ENCODE results near the gene TUBA4B. TPM values are rescaled to one million over a fixed set of nuclear protein-coding genes. Genes with fewer than 3 reads are reported as not detected.
A peak's percentile ranks its signal among the peaks of the same experiment; 100 is the strongest.

The TUBA4B gene
- total RNA-seq, 3 donors from 2014 or later: not detected

DNA sequence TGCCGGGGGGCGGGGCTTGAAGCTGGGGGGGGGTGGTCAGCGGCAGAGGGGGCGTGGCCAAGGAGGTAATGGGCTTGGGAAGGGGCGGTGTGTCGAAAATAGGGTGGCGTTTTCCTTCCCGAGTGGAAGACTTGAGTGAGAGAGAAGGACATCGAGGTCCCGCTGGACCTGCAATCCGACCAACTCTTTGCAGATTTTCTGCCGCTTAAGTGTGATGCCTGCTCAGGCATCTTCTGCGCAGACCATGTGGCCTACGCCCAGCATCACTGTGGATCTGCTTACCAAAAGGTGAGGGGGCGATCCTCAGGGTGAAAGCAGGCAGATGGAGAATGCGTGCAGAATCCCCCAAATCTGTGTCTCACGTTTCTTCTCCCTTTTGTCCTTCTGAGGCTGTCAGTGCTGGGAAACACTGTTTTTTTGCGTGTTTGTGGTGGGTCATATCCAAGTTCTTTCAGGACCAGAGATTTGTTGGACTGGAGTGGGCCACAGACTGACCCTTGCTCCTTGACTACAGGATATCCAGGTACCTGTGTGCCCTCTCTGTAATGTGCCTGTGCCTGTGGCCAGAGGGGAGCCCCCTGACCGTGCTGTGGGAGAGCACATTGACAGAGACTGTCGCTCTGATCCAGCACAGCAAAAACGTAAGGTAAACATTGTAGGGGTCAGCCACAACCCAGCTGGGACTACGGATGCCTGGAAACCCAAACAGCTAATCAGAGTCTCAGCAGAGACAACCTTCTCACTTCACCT lies 45.7 kb upstream of the TUBA4B start:
- intact Hi-C loops (cut with DNase I, micrococcal nuclease): no loop called here
- peaks cover 14% of the 10 kb centered on the region for H3K4me1 ChIP-seq (ENCODE audit: low read depth)
- TF ChIP-seq, protein P1, sequence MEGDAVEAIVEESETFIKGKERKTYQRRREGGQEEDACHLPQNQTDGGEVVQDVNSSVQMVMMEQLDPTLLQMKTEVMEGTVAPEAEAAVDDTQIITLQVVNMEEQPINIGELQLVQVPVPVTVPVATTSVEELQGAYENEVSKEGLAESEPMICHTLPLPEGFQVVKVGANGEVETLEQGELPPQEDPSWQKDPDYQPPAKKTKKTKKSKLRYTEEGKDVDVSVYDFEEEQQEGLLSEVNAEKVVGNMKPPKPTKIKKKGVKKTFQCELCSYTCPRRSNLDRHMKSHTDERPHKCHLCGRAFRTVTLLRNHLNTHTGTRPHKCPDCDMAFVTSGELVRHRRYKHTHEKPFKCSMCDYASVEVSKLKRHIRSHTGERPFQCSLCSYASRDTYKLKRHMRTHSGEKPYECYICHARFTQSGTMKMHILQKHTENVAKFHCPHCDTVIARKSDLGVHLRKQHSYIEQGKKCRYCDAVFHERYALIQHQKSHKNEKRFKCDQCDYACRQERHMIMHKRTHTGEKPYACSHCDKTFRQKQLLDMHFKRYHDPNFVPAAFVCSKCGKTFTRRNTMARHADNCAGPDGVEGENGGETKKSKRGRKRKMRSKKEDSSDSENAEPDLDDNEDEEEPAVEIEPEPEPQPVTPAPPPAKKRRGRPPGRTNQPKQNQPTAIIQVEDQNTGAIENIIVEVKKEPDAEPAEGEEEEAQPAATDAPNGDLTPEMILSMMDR (IDR thresholded peaks at IDR 0.05): no peak
- ATAC-seq: no peak
- no peaks in the 10 kb centered on the region for H3K36me3 ChIP-seq (ENCODE audit: low read depth)
- peak overlapping the region; percentile 44 for H3K4me3 ChIP-seq
- no peak for DNase-seq
- no peaks in the 10 kb centered on the region for H3K9me3 ChIP-seq

DNA sequence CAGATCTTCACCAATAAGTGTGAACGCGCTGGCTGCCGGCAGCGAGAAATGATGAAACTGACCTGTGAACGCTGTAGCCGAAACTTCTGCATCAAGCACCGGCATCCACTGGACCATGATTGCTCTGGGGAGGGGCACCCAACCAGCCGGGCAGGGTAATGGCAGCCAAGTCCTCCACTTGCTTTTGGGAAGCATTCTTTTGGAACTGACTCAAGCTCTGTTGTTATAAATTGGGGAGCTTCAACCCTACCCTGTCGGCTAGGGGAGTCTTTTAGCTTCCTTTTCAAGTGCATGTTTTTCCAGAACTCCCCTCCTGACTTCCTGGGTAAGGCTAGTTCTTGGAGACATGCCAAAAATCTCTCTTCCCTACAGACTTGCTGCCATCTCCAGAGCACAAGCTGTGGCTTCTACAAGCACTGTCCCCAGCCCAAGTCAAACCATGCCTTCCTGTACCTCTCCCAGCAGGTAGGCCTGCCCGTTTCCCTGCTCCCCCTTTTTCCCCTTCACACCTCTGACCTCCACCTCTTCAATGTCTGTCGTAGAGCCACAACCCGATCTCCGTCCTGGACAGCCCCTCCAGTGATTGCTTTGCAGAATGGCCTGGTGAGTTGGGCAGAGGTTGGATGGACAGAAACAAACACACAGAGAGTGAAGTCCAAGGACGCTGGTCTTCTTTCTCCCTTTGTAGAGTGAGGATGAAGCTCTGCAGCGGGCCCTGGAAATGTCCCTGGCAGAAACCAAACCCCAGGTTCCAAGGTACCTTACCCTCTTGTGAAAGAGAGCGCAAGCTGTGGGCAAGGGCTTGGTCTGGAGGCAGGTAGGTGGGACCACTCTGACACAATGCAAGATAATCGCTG lies 44.9 kb upstream of the TUBA4B start:
- Histone ChIP-seq H3K4me1 (ENCODE audit: low read depth) (peaks cover 14% of the 10 kb centered on the region), H3K4me3 (no peak overlapping the region), H3K36me3 (ENCODE audit: low read depth) (no peaks in the 10 kb centered on the region), H3K9me3 (no peaks in the 10 kb centered on the region)
- no peak for ATAC-seq
- TF ChIP-seq, protein P1 (IDR thresholded peaks at IDR 0.05): no peak
- intact Hi-C loops (cut with DNase I, micrococcal nuclease): no loop called here
- DNase-seq: no peak

DNA sequence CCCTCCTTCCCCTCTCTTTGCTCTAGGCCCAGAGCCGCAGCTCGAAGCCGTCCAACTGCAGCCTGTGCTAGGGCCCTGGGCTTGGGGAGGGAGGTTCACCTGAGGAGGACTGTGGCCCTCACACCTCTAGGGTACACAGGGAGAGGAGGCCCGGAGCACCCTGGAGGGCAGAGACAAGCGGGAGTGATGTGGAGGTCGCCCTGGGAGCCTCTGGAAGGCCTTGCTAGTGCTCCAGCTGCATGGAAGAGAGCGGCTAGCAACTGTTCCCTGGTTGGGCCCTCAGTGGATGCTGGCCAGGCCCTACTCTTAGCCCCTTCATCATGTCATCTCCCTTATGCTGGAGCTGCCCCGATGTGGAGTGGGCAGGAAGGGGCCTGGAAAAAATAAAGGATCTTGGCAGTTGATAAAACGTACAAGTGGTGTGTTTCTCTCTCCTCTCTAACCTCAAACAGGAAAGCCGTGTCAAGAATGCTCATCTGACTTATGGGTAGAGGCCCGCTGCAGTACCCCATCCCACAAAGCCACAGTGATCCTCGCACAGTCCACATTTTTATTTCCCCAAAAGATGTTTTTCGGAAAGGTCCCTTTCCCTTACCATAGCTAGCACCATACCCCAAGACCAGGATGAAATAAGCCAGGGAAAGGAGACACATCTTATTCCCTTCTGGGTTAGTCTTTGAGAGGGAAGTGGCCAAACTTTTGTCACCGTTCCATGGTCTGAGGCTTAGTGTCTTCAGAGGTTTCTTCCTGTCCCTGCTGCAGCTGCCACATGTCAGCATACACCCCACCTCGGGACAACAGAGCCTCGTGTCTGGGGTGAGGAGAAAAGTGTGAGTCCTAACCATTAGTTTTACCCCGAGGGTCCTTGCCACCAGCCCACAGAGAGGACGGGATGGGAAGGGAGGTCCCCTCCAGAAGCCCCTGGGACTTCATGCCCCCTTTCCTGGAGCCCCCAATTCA lies 43.5 kb upstream of the TUBA4B start:
- DNase-seq (no peak), ATAC-seq (no peak)
- no peaks in the 10 kb centered on the region for H3K9me3 ChIP-seq
- H3K36me3 ChIP-seq (ENCODE audit: low read depth): no peaks in the 10 kb centered on the region
- peaks cover 14% of the 10 kb centered on the region for H3K4me1 ChIP-seq (ENCODE audit: low read depth)
- intact Hi-C loops (cut with DNase I, micrococcal nuclease): loop anchor here in 1 of 2 donors (10.0 kb wide), 1 partner anchor 45 kb away; the partner anchor contains the start of gene NHEJ1
- H3K4me3 ChIP-seq: no peak overlapping the region
- TF ChIP-seq, protein P1 (IDR thresholded peaks at IDR 0.05): no peak

DNA sequence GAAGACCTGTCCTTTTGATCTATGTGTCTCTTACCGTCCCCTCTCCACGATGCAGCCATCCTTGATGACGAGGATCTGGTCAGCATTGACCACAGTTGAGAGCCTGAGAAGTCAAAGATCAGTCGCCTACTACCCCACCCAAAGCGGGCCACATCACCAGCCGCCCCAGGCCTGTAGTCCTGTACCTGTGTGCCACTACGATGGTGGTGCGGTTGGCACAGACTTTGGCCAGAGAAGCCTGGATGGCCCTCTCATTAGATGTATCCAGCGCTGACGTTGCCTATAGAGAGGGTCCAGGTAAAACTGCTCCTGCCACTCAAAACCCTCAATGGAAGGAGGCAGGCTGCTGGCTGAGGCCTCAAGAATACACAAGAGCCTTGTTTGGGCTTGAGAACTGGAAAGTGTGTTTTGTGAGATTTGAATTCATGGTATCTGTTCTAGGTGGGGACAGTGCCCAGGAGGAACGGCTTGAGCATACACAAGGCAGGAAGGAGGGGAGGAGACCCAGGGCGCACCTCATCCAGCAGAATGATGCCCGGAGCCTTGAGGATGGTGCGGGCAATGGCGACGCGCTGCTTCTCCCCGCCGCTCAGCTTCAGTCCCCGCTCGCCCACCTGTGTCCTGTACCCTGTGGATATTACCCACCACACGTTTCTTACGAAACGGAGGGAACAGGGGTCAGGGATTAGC lies 42.7 kb upstream of the TUBA4B start:
- Histone ChIP-seq H3K4me1 (ENCODE audit: low read depth) (peaks cover 14% of the 10 kb centered on the region), H3K9me3 (no peaks in the 10 kb centered on the region), H3K4me3 (no peak overlapping the region), H3K36me3 (ENCODE audit: low read depth) (no peaks in the 10 kb centered on the region)
- DNase-seq (no peak), ATAC-seq (no peak)
- TF ChIP-seq, protein P1 (IDR thresholded peaks at IDR 0.05): no peak
- intact Hi-C loops (cut with DNase I, micrococcal nuclease): loop anchor here in 1 of 2 donors (10.0 kb wide), 1 partner anchor 46 kb away; the partner anchor contains the start of gene NHEJ1
